GM19328 (cell line): Measurements from ENCODE around the gene PPT2.
A peak's percentile ranks its signal among the peaks of the same experiment; 100 is the strongest.
"Not testable (repeated sequence)": the region's sequence is repeated elsewhere in the genome, so short reads cannot be mapped to it uniquely, and the experiment has no call there.

Experiments
- ATAC-seq: cut with Tn5 transposase; IDR thresholded peaks from one replicate; pipeline ENCODE4 v1.9.1; 2021; ENCODE audit warnings: mild to moderate bottlenecking, moderate library complexity; ENCODE audit not compliant: unreplicated experiment

Gene PPT2

GRCh38 chr6:32175711-32176475, 22.0 kb downstream of the PPT2 start, which contains the start of gene AGPAT1:
Gene AGPAT1 (minus strand): TSS chr6:32176084. CDS start chr6:32171496, 4,588 bp downstream.
- ATAC-seq, result peak; percentile 37

- ATAC-seq, result no peak
Measured at GRCh38 chr6:32176476-32177182, 22.7 kb downstream of the PPT2 start.

GRCh38 chr6:32177183-32177787, 23.3 kb downstream of the PPT2 start:
- ATAC-seq, result no peak

GRCh38 chr6:32177788-32178546, 24.0 kb downstream of the PPT2 start, which contains the start of gene RNF5:
Gene RNF5 (plus strand): TSS chr6:32178405. CDS start chr6:32178512, 107 bp downstream.
- ATAC-seq, result peak; percentile 80

GRCh38 chr6:32178547-32179440, 24.9 kb downstream of the PPT2 start:
- ATAC-seq, result no peak

GRCh38 chr6:32179766-32180405, 25.9 kb downstream of the PPT2 start:
- no peak for ATAC-seq

- no peak for ATAC-seq
Measured at GRCh38 chr6:32181148-32181702, 27.3 kb downstream of the PPT2 start.

GRCh38 chr6:32181915-32182529, 28.1 kb downstream of the PPT2 start:
- ATAC-seq, result no peak

- no peak for ATAC-seq
Measured at GRCh38 chr6:32182555-32182981, 28.6 kb downstream of the PPT2 start.

- ATAC-seq, result no peak
Measured at GRCh38 chr6:32183030-32183429, 29.1 kb downstream of the PPT2 start.

- no peak for ATAC-seq
Measured at GRCh38 chr6:32183483-32184083, 29.6 kb downstream of the PPT2 start.

GRCh38 chr6:32184084-32184640, 30.2 kb downstream of the PPT2 start, which contains the start of gene AGER:
Gene AGER (minus strand): TSS chr6:32184253. CDS start chr6:32184222, 31 bp downstream.
- no peak for ATAC-seq

- ATAC-seq, result not testable (repeated sequence)
Measured at GRCh38 chr6:32185681-32186131, 31.8 kb downstream of the PPT2 start.

GRCh38 chr6:32186151-32186840, 32.4 kb downstream of the PPT2 start:
- not testable (repeated sequence) for ATAC-seq

- ATAC-seq, result no peak
Measured at GRCh38 chr6:32187009-32187709, 33.2 kb downstream of the PPT2 start.

GRCh38 chr6:32187725-32188380, 33.9 kb downstream of the PPT2 start:
- not testable (repeated sequence) for ATAC-seq
